ENCODE results near the gene ZNF710.

ZNF710 gene

DNA sequence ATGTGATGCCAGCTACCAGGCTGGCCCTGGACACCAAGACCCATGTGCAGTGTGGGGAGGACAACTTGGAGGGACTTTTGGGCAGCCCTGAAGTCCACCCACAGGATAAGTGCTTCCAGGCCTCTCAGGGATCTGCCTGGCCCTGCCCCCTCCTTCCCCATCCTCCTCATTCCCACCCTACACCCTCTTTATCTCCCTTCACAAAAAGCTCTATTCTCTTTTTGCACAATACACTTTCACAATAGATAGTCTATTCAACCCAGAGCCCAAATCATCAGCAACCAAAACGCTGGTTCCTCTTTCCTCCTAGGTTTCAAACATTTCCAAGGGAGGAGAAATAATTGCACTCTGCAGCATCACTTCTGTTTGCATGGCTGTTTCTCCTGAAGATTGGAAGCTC is 7.8 kb upstream of the ZNF710 start:
- in situ Hi-C loops (cut with MboI; ENCODE audit: low pct_unique_long_range_greater_than_20kb, low sequenced_read_pairs, unreplicated experiment), result no loop called here
- DNase-seq (ENCODE audit: low spot score), result no peak
- TF ChIP-seq, protein P1, sequence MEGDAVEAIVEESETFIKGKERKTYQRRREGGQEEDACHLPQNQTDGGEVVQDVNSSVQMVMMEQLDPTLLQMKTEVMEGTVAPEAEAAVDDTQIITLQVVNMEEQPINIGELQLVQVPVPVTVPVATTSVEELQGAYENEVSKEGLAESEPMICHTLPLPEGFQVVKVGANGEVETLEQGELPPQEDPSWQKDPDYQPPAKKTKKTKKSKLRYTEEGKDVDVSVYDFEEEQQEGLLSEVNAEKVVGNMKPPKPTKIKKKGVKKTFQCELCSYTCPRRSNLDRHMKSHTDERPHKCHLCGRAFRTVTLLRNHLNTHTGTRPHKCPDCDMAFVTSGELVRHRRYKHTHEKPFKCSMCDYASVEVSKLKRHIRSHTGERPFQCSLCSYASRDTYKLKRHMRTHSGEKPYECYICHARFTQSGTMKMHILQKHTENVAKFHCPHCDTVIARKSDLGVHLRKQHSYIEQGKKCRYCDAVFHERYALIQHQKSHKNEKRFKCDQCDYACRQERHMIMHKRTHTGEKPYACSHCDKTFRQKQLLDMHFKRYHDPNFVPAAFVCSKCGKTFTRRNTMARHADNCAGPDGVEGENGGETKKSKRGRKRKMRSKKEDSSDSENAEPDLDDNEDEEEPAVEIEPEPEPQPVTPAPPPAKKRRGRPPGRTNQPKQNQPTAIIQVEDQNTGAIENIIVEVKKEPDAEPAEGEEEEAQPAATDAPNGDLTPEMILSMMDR (IDR thresholded peaks at IDR 0.05; ENCODE audit: extremely low read depth, insufficient read depth, missing control alignments), result no peak

DNA sequence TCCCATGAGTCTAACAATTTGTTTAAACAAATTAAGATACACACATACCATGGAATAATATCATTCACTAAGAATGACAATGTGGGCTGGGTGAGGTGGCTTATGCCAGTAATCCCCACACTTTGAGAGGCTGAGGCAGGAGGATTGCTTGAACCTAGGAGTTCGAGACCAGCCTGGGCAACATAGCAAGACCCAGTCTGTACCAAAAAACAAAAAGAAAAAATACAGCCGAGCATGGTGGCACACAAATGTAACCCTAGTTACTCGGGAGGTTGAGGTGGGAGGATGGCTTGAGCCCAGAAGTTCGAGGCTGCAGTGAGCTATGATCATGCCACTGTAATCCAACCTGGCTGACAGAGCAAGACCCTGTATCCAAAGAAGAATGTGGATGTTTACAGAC is 4.0 kb upstream of the ZNF710 start:
- TF ChIP-seq, protein P1 (IDR thresholded peaks at IDR 0.05; ENCODE audit: extremely low read depth, insufficient read depth, missing control alignments), result no peak
- in situ Hi-C loops (cut with MboI; ENCODE audit: low pct_unique_long_range_greater_than_20kb, low sequenced_read_pairs, unreplicated experiment), result no loop called here
- no peak for DNase-seq (ENCODE audit: low spot score)

GRCh38 chr15:89998141-89998661 is 2.9 kb upstream of the ZNF710 start:
- TF ChIP-seq, protein P1 (IDR thresholded peaks at IDR 0.05; ENCODE audit: extremely low read depth, insufficient read depth, missing control alignments), result no peak
- no peak for DNase-seq (ENCODE audit: low spot score)
- in situ Hi-C loops (cut with MboI; ENCODE audit: low pct_unique_long_range_greater_than_20kb, low sequenced_read_pairs, unreplicated experiment), result no loop called here

DNA sequence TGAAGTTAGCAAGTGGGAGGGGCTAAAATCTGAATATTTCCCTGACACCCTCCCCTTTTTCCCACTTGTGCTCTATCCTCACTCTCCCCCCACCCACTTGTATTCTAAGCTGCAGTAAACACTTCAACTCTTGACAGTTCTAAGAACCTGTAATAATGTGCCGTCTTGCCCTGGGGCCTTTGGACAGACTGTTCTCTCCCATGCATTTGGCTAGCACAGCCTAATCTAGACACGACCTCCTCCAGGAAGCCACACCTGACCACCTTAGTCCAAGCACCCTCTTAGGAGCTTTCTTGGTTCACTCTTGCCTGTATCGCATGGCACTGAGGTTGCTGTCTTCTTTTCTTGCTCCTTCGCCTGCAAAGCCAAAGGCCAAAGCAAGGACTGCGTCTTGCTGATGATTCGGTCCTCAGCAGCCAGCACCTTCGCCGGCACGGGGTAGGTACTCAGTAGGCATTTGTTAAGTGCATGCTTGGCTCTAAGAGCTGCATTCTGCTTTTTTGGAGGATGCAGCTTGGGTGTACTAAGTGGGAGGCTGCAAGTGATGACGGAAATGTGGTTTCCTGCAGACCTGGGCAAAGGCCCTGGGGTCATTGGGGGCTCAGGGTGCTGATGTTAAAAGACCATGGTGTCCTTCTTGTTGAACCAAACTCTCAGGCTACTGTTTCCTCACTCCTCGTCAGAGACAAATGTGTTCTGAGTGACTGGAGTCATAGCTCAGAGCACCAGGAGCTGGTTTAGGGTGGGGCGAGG is 2.0 kb upstream of the ZNF710 start:
- TF ChIP-seq, protein P1 (IDR thresholded peaks at IDR 0.05; ENCODE audit: extremely low read depth, insufficient read depth, missing control alignments), result no peak
- in situ Hi-C loops (cut with MboI; ENCODE audit: low pct_unique_long_range_greater_than_20kb, low sequenced_read_pairs, unreplicated experiment), result no loop called here

DNA sequence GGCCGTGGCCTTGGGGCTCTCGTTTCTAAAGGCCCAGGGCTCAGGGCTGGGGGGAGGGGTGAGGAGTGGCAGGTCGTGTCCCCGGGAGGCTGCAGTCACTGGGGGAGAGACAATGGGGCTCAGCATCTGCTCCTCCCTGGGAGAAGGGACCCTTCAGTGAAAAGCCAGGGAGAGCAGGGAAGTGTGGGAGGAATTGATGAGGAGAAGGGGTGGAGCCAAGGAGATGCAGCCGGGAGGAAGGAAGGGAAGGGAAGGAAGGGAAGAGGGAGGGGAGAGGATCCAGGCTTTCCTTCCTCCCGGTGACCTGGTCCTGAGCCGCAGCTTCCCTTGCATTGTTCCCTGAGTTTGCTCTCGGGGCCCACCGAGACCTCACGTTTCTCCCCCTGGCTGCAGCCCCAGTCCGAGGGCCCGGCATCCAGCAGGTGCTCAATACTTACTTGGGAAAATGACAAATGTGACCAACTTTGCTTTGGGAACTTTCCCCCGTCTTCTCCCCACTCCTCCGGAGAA is 1.4 kb upstream of the ZNF710 start:
- no peak for DNase-seq (ENCODE audit: low spot score)
- TF ChIP-seq, protein P1 (IDR thresholded peaks at IDR 0.05; ENCODE audit: extremely low read depth, insufficient read depth, missing control alignments), result no peak
- in situ Hi-C loops (cut with MboI; ENCODE audit: low pct_unique_long_range_greater_than_20kb, low sequenced_read_pairs, unreplicated experiment), result no loop called here

More for the DNA sequence above, 2.0 kb upstream of the ZNF710 start:
- DNase-seq (ENCODE audit: low spot score), result no peak

- TF ChIP-seq, protein P1 (IDR thresholded peaks at IDR 0.05; ENCODE audit: extremely low read depth, insufficient read depth, missing control alignments), result no peak
- peak; percentile 65 for DNase-seq (ENCODE audit: low spot score)
- in situ Hi-C loops (cut with MboI; ENCODE audit: low pct_unique_long_range_greater_than_20kb, low sequenced_read_pairs, unreplicated experiment), result no loop called here
Observed at GRCh38 chr15:90000186-90001001, 730 bp upstream of the ZNF710 start.

Data from GM13977 (cell line).